ENCODE results near the gene GARRE1. TPM values are rescaled to one million over a fixed set of nuclear protein-coding genes. Genes with fewer than 3 reads are reported as not detected.

Gene GARRE1
- total RNA-seq, 2 donors from 2014 or later = 17.9 to 29.5 TPM

GRCh38 chr19:34256835-34257558 lies 2.6 kb downstream of the GARRE1 start:
- Histone ChIP-seq H3K4me1 (replicated peaks) (peaks cover 10% of the 10 kb centered on the region), H3K36me3 (no peaks in the 10 kb centered on the region), H3K9me3 (no peaks in the 10 kb centered on the region), H3K27ac (peak overlapping the region in 1 of 2 donors; percentile 97), H3K27me3 (replicated peaks; ENCODE audit: insufficient read depth) (no peaks in the 10 kb centered on the region), H3K4me3 (no peak overlapping the region)
- no peak for DNase-seq (ENCODE audit: low spot score)
- WGBS = 63% methylated on average over 5 of the region's 5 CpGs
- intact Hi-C loops (cut with DNase I) = loop anchor here (10.0 kb wide), 2 partner anchors 78 to 82 kb away; partner anchors contain the start of gene LSM14A
- TF ChIP-seq CTCF (IDR thresholded peaks at IDR 0.05) (no peak), POLR2A (IDR thresholded peaks at IDR 0.05) (no peak), POLR2AphosphoS5 (IDR thresholded peaks at IDR 0.05) (no peak)

GRCh38 chr19:34257559-34257924 lies 3.2 kb downstream of the GARRE1 start:
- no peaks in the 10 kb centered on the region for H3K27me3 ChIP-seq (replicated peaks; ENCODE audit: insufficient read depth)
- DNase-seq (ENCODE audit: low spot score) = no peak
- H3K4me3 ChIP-seq = no peak overlapping the region
- H3K27ac ChIP-seq = peak overlapping the region in 1 of 2 donors; percentile 97
- intact Hi-C loops (cut with DNase I) = loop anchor here (10.0 kb wide), 2 partner anchors 77 to 83 kb away; partner anchors contain the start of gene LSM14A
- TF ChIP-seq POLR2AphosphoS5 (IDR thresholded peaks at IDR 0.05) = no peak
- no peak for TF ChIP-seq CTCF (IDR thresholded peaks at IDR 0.05)
- no peak for TF ChIP-seq POLR2A (IDR thresholded peaks at IDR 0.05)
- WGBS = 71% methylated on average over 2 of the region's 2 CpGs
- H3K36me3 ChIP-seq = no peaks in the 10 kb centered on the region
- H3K9me3 ChIP-seq = no peaks in the 10 kb centered on the region
- peaks cover 10% of the 10 kb centered on the region for H3K4me1 ChIP-seq (replicated peaks)

- H3K36me3 ChIP-seq = no peaks in the 10 kb centered on the region
- peak overlapping the region in 1 of 2 donors; percentile 34 for H3K27ac ChIP-seq
- TF ChIP-seq POLR2A (IDR thresholded peaks at IDR 0.05) (no peak), POLR2AphosphoS5 (IDR thresholded peaks at IDR 0.05) (peak; percentile 39)
- H3K4me1 ChIP-seq (replicated peaks) = peaks cover 10% of the 10 kb centered on the region
- intact Hi-C loops (cut with DNase I) = loop anchor here (10.0 kb wide), 2 partner anchors 75 to 85 kb away; partner anchors contain the start of gene LSM14A
- H3K4me3 ChIP-seq = no peak overlapping the region
- DNase-seq (ENCODE audit: low spot score) = no peak
- H3K27me3 ChIP-seq (replicated peaks; ENCODE audit: insufficient read depth) = no peaks in the 10 kb centered on the region
- 44% methylated on average over 3 of the region's 3 CpGs for WGBS
- no peaks in the 10 kb centered on the region for H3K9me3 ChIP-seq
Measured at GRCh38 chr19:34259367-34260095, 5.2 kb downstream of the GARRE1 start.

- Histone ChIP-seq H3K9me3 (no peaks in the 10 kb centered on the region), H3K27ac (no peak overlapping the region), H3K27me3 (replicated peaks; ENCODE audit: insufficient read depth) (no peaks in the 10 kb centered on the region), H3K36me3 (no peaks in the 10 kb centered on the region), H3K4me3 (no peak overlapping the region), H3K4me1 (replicated peaks) (peaks cover 10% of the 10 kb centered on the region)
- DNase-seq (ENCODE audit: low spot score) = no peak
- TF ChIP-seq POLR2A (IDR thresholded peaks at IDR 0.05) (no peak), POLR2AphosphoS5 (IDR thresholded peaks at IDR 0.05) (no peak), CTCF (IDR thresholded peaks at IDR 0.05) (no peak)
- WGBS = 37% methylated on average over 6 of the region's 6 CpGs
- intact Hi-C loops (cut with DNase I) = no loop called here
Measured at GRCh38 chr19:34260771-34261173, 6.4 kb downstream of the GARRE1 start.

- Histone ChIP-seq H3K36me3 (no peaks in the 10 kb centered on the region), H3K4me3 (no peak overlapping the region), H3K9me3 (no peaks in the 10 kb centered on the region), H3K27me3 (replicated peaks; ENCODE audit: insufficient read depth) (no peaks in the 10 kb centered on the region), H3K4me1 (replicated peaks) (peaks cover 10% of the 10 kb centered on the region), H3K27ac (no peak overlapping the region)
- no peak for TF ChIP-seq CTCF (IDR thresholded peaks at IDR 0.05)
- TF ChIP-seq POLR2AphosphoS5 (IDR thresholded peaks at IDR 0.05) = no peak
- no peak for TF ChIP-seq POLR2A (IDR thresholded peaks at IDR 0.05)
- intact Hi-C loops (cut with DNase I) = no loop called here
- 71% methylated on average over 6 of the region's 6 CpGs for WGBS
- DNase-seq (ENCODE audit: low spot score) = no peak
Measured at GRCh38 chr19:34261334-34262109, 7.2 kb downstream of the GARRE1 start.
